Cardiac muscle cell (in vitro differentiated cells and primary cell): ENCODE data around the gene GP1BA. TPM values are rescaled to one million over a fixed set of nuclear protein-coding genes. Genes with fewer than 3 reads are reported as not detected.

ENCODE experiments used
- DNase-seq, 2 donors: peaks; one replicate each; pipeline versions ENCODE4 v3.0.0 to v3.0.0-alpha.2; 2010 to 2017; ENCODE audit warnings: low read depth in 1 of 2, low spot score in 1 of 2
- H3K27ac ChIP-seq: fragments of 200-600 bp; sonication (generic); 2 replicates; pipeline ENCODE4 v1.5.1; 2016
- H3K27me3 ChIP-seq: fragments of 200-600 bp; sonication (generic); 2 replicates; pipeline ENCODE4 v1.6.0; 2016; ENCODE audit warnings: control low read depth
- H3K36me3 ChIP-seq: fragments of 200-600 bp; sonication (generic); 2 replicates; pipeline ENCODE4 v1.5.1; 2016; ENCODE audit warnings: control low read depth
- H3K4me1 ChIP-seq: fragments of 200-600 bp; sonication (generic); 2 replicates; pipeline ENCODE4 v1.8.1; 2017; ENCODE audit warnings: low read depth, mild to moderate bottlenecking, mixed run types
- H3K4me3 ChIP-seq: fragments of 200-600 bp; sonication (generic); 2 replicates; pipeline ENCODE4 v1.5.1; 2016; ENCODE audit warnings: mild to moderate bottlenecking
- H3K9me3 ChIP-seq: fragments of 200-600 bp; sonication (generic); 2 replicates; pipeline ENCODE4 v1.5.1; 2017; ENCODE audit warnings: low read depth, mild to moderate bottlenecking, control low read depth
- polyA plus RNA-seq: library from polyadenylated mRNA; unstranded; fragments of >200 nt; fragmentation: Nextera tagmentation; extraction: Ambion mirVana; gene quantifications from 2 replicates; pipeline ENCODE4 v1.2.1, GENCODE V29; 2016
- total RNA-seq: library from RNA; depleted of rRNA; stranded (reverse); fragments of >200 nt; gene quantifications from 2 replicates; pipeline ENCODE4 v1.2.3, GENCODE V29; 2016
- TF ChIP-seq, protein P1 (sequence below): IDR thresholded peaks from 2 replicates; pipeline ENCODE4 v1.5.1; 2012; ENCODE audit warnings: low read depth, mild to moderate bottlenecking, low read length

The GP1BA gene
- total and polyA plus RNA-seq, 2 experiments from 2014 or later, result 0.61 TPM; not detected in 1

DNA sequence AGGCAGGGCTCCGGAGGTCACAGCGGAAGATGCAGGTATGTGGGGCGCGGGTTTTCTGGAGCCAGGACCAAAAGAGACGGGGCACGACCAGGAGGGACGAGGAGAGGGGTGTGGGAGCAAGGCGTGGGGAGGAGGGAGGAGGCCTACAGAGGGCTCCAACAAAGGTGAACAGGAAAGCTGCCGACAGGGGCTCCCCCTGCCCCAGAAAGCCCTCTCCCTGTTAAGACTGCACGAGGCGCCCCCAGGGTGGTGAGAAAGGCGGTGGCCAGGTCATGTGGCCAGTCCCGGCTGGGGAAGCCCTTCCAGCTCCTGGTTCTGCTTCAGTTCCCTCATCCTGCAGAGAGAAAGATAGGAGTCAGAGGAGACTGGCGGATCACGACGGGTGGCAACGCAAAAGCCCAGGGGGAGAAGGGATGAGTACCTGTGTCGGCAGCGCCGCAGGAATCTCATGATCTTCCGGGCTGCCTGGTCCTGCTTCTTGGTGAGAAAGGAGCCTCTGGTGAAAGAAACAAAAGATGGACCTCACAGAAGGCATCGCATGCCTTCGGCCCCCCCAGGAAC, 36.5 kb downstream of the GP1BA start:
- Histone ChIP-seq H3K36me3 (no peaks in the 10 kb centered on the region), H3K9me3 (no peaks in the 10 kb centered on the region), H3K27me3 (no peaks in the 10 kb centered on the region), H3K27ac (peak overlapping the region; percentile 96), H3K4me3 (peak overlapping the region; percentile 52), H3K4me1 (peaks cover 17% of the 10 kb centered on the region)
- peak; percentile 34 to 38 for DNase-seq
- TF ChIP-seq, protein P1, sequence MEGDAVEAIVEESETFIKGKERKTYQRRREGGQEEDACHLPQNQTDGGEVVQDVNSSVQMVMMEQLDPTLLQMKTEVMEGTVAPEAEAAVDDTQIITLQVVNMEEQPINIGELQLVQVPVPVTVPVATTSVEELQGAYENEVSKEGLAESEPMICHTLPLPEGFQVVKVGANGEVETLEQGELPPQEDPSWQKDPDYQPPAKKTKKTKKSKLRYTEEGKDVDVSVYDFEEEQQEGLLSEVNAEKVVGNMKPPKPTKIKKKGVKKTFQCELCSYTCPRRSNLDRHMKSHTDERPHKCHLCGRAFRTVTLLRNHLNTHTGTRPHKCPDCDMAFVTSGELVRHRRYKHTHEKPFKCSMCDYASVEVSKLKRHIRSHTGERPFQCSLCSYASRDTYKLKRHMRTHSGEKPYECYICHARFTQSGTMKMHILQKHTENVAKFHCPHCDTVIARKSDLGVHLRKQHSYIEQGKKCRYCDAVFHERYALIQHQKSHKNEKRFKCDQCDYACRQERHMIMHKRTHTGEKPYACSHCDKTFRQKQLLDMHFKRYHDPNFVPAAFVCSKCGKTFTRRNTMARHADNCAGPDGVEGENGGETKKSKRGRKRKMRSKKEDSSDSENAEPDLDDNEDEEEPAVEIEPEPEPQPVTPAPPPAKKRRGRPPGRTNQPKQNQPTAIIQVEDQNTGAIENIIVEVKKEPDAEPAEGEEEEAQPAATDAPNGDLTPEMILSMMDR, result no peak

- Histone ChIP-seq H3K27ac (peak overlapping the region; percentile 96), H3K9me3 (no peaks in the 10 kb centered on the region), H3K36me3 (no peaks in the 10 kb centered on the region), H3K4me1 (peaks cover 22% of the 10 kb centered on the region), H3K4me3 (peak overlapping the region; percentile 52), H3K27me3 (no peaks in the 10 kb centered on the region)
- TF ChIP-seq, protein P1, result no peak
- DNase-seq, result peak in 1 of 2 donors; percentile 96
Measured at GRCh38 chr17:4969047-4969550, 37.0 kb downstream of the GP1BA start.

DNA sequence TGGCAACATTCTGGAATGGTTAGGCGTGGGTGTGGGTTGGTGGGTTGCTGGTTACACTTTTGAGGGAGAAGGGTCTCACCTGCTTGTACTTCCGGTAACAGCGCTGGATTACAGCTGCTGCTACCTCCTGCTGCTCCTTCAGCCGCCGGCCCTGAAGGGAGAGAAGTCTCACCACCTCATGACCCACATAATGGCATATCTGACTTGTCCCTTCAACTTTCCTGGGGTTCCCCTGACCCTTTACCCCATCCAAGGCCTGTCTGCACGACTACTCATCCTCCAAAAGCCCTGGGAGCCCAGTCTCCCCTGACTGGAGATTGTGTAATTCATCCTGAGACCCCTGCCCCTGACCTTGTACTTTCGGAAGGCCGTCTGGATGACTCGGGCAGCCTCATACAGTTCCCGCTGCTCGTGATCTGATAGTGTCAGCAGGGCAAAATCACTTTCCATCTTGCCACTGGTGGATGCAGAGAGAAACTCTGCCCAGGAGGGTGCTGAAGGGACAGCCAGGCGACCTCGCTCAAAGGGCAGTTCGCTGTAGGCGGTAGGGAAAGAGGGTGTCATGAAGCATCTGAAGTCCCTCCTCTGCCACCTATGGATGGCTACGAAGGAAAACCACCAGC, 37.6 kb downstream of the GP1BA start:
- peak overlapping the region; percentile 96 for H3K27ac ChIP-seq
- no peaks in the 10 kb centered on the region for H3K9me3 ChIP-seq
- DNase-seq, result peak; percentile 32 to 33
- TF ChIP-seq, protein P1, result no peak
- peaks cover 24% of the 10 kb centered on the region for H3K4me1 ChIP-seq
- no peak overlapping the region for H3K4me3 ChIP-seq
- H3K27me3 ChIP-seq, result no peaks in the 10 kb centered on the region
- H3K36me3 ChIP-seq, result no peaks in the 10 kb centered on the region

DNA sequence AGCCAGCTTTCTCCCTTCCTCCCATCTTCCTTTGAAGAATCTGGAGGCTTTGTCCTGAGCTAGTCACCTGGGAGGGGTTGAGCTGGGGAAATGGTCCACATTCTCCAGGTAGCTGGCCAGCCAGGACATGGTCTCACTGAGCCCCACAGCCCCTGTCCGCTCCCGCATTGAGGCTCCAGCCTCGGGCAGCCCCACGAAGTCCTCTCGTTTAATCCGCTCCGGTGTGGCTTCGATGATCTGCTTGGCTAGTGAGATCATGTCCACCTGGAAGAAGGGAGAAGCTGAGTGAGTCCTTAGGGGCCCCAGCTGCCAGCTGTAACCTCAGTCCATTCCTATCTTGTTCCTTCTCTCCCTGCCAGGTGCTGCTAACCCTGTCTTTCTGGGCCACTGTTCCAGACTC, 38.2 kb downstream of the GP1BA start:
- no peak overlapping the region for H3K4me3 ChIP-seq
- peaks cover 24% of the 10 kb centered on the region for H3K4me1 ChIP-seq
- no peaks in the 10 kb centered on the region for H3K36me3 ChIP-seq
- no peak for DNase-seq
- TF ChIP-seq, protein P1, result no peak
- H3K27me3 ChIP-seq, result no peaks in the 10 kb centered on the region
- H3K27ac ChIP-seq, result peak overlapping the region; percentile 96
- no peaks in the 10 kb centered on the region for H3K9me3 ChIP-seq

DNA sequence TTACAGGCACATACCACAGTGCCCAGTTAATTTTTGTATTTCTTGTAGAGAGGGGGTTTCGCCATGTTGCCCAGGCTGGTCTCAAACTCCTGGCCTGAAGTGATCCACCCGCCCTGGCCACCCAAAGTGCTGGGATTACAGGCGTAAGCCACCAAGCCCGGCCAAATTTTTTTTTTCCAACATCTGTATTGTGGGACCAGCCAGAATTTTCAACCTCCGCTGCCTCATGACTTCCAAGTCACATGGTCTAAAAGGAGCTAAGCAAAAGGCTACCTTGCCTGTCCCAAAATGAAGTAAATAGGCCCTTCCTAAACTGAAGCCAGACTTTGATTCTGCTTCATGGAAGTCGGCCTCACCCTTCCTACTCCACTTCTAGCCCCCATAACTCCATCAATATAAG, 39.7 kb downstream of the GP1BA start:
- H3K36me3 ChIP-seq, result peaks cover 1% of the 10 kb centered on the region

More for the DNA sequence above, 39.7 kb downstream of the GP1BA start:
- Histone ChIP-seq H3K9me3 (no peaks in the 10 kb centered on the region), H3K27ac (no peak overlapping the region), H3K27me3 (no peaks in the 10 kb centered on the region), H3K4me3 (no peak overlapping the region), H3K4me1 (peaks cover 24% of the 10 kb centered on the region)
- TF ChIP-seq, protein P1, result no peak
- DNase-seq, result no peak
